ENCODE results near the gene EDARADD.

The EDARADD gene

GRCh38 chr1:236417336-236417735, 23.2 kb downstream of the EDARADD start:
- H3K4me2 ChIP-seq (ENCODE audit: insufficient read depth, low read length): no peak overlapping the region
- no peaks in the 10 kb centered on the region for H4K20me1 ChIP-seq (ENCODE audit: insufficient read depth, low read length)
- no peaks in the 10 kb centered on the region for H3K9me3 ChIP-seq (ENCODE audit: insufficient read depth, low read length, severe bottlenecking)
- TF ChIP-seq EZH2 (IDR thresholded peaks at IDR 0.05; ENCODE audit: borderline replicate concordance, low read depth, low read length, severe bottlenecking) (no peak), CTCF (IDR thresholded peaks at IDR 0.05; ENCODE audit: borderline replicate concordance, extremely low read depth, low read length, poor library complexity, severe bottlenecking) (no peak)
- ATAC-seq (ENCODE audit: insufficient read depth, low read depth): no peak
- H3K27me3 ChIP-seq (ENCODE audit: insufficient read depth, low read length, poor library complexity): no peaks in the 10 kb centered on the region
- H3K4me1 ChIP-seq (ENCODE audit: insufficient read depth, low read length): no peaks in the 10 kb centered on the region
- H2AFZ ChIP-seq (ENCODE audit: low read depth, low read length): no peak overlapping the region
- no peak overlapping the region for H3K9ac ChIP-seq (ENCODE audit: low read depth, low read length)
- no peak for DNase-seq
- H3K79me2 ChIP-seq (ENCODE audit: insufficient read depth, low read length): no peaks in the 10 kb centered on the region
- no peak overlapping the region for H3K4me3 ChIP-seq (ENCODE audit: low read depth in 1 of 2, low read length in 2 of 2)
- no peak overlapping the region for H3K27ac ChIP-seq (ENCODE audit: low read length)
- H3K36me3 ChIP-seq (ENCODE audit: insufficient read depth, low read length): no peaks in the 10 kb centered on the region

DNA sequence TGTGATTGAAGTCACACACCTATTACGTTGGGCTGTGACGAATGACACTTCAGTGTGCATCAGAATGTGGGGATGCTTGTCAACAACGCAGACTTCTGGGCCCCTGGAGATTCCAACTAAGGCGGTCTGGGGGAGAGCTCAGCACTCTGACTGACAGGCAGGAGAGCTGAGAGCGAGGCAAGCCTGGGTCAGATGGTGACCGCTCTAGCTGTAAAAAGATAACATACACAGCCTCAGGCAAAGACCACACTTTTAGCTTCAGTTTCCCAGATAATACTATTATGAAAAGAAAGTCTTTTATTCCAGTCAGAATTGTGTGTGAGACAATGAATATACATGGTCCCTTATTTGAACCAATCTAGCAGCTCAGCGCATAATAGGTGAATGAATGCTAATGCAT, 25.4 kb downstream of the EDARADD start:
- no peak for TF ChIP-seq EZH2 (IDR thresholded peaks at IDR 0.05; ENCODE audit: borderline replicate concordance, low read depth, low read length, severe bottlenecking)
- TF ChIP-seq CTCF (IDR thresholded peaks at IDR 0.05; ENCODE audit: borderline replicate concordance, extremely low read depth, low read length, poor library complexity, severe bottlenecking): no peak
- no peak overlapping the region for H3K4me2 ChIP-seq (ENCODE audit: insufficient read depth, low read length)
- H2AFZ ChIP-seq (ENCODE audit: low read depth, low read length): no peak overlapping the region
- no peak overlapping the region for H3K9ac ChIP-seq (ENCODE audit: low read depth, low read length)
- H3K36me3 ChIP-seq (ENCODE audit: insufficient read depth, low read length): no peaks in the 10 kb centered on the region
- no peaks in the 10 kb centered on the region for H4K20me1 ChIP-seq (ENCODE audit: insufficient read depth, low read length)
- DNase-seq: no peak
- ATAC-seq (ENCODE audit: insufficient read depth, low read depth): no peak
- H3K4me3 ChIP-seq (ENCODE audit: low read depth in 1 of 2, low read length in 2 of 2): no peak overlapping the region
- no peak overlapping the region for H3K27ac ChIP-seq (ENCODE audit: low read length)
- no peaks in the 10 kb centered on the region for H3K9me3 ChIP-seq (ENCODE audit: insufficient read depth, low read length, severe bottlenecking)
- no peaks in the 10 kb centered on the region for H3K27me3 ChIP-seq (ENCODE audit: insufficient read depth, low read length, poor library complexity)
- H3K79me2 ChIP-seq (ENCODE audit: insufficient read depth, low read length): no peaks in the 10 kb centered on the region
- H3K4me1 ChIP-seq (ENCODE audit: insufficient read depth, low read length): no peaks in the 10 kb centered on the region

DNA sequence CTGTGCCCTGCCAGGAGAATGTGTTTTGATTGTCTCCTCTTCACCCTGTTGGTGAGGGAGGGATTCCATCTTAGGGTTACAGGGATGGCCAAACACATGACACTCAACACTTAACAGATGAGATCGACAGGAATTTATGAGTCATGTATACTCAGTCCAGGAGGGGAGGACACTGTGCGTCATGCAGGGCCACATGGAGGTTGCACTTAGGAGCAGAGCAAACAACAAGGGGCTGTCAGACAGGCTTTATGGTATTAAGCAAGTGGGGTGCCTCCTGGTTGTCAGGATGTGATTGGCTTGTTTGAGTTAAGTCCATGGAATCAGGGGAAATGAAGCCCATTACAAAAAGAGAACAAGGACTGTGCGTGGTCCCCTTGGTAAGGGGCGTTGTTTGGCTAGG, 26.9 kb downstream of the EDARADD start:
- TF ChIP-seq CTCF (IDR thresholded peaks at IDR 0.05; ENCODE audit: borderline replicate concordance, extremely low read depth, low read length, poor library complexity, severe bottlenecking): no peak
- TF ChIP-seq EZH2 (IDR thresholded peaks at IDR 0.05; ENCODE audit: borderline replicate concordance, low read depth, low read length, severe bottlenecking): no peak
- DNase-seq (no peak), ATAC-seq (ENCODE audit: insufficient read depth, low read depth) (no peak)
- Histone ChIP-seq H3K4me3 (ENCODE audit: low read depth in 1 of 2, low read length in 2 of 2) (no peak overlapping the region), H3K4me1 (ENCODE audit: insufficient read depth, low read length) (no peaks in the 10 kb centered on the region), H3K27me3 (ENCODE audit: insufficient read depth, low read length, poor library complexity) (no peaks in the 10 kb centered on the region), H3K4me2 (ENCODE audit: insufficient read depth, low read length) (no peak overlapping the region), H3K9me3 (ENCODE audit: insufficient read depth, low read length, severe bottlenecking) (no peaks in the 10 kb centered on the region), H3K79me2 (ENCODE audit: insufficient read depth, low read length) (no peaks in the 10 kb centered on the region), H3K36me3 (ENCODE audit: insufficient read depth, low read length) (no peaks in the 10 kb centered on the region), H2AFZ (ENCODE audit: low read depth, low read length) (no peak overlapping the region), H4K20me1 (ENCODE audit: insufficient read depth, low read length) (no peaks in the 10 kb centered on the region), H3K27ac (ENCODE audit: low read length) (no peak overlapping the region), H3K9ac (ENCODE audit: low read depth, low read length) (no peak overlapping the region)
